ENCODE results near the gene MAX.

DNA sequence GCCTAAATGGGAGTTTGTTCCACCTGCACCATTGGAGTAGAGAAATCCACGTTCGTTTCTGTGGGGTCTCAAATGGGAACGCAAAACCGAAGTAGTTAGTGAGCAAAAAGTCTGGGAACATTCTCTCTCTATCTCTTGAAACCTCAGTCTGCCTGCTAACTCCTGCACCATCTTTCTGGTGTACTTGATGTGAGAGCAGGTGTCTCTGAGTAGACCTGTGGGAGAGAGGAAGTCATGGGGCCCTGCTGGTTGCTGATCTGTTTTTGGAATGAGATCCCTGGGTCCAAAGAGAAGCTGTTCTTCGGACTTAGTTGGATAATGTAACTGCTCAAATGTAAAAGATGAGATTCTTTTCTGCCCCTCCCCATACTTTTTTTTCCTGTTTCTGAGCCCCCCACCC is 57.3 kb downstream of the MAX start:
- TF ChIP-seq POLR2AphosphoS5 (IDR thresholded peaks at IDR 0.05) (no peak), POLR2A (IDR thresholded peaks at IDR 0.05) (no peak)
- TF ChIP-seq, protein P1, sequence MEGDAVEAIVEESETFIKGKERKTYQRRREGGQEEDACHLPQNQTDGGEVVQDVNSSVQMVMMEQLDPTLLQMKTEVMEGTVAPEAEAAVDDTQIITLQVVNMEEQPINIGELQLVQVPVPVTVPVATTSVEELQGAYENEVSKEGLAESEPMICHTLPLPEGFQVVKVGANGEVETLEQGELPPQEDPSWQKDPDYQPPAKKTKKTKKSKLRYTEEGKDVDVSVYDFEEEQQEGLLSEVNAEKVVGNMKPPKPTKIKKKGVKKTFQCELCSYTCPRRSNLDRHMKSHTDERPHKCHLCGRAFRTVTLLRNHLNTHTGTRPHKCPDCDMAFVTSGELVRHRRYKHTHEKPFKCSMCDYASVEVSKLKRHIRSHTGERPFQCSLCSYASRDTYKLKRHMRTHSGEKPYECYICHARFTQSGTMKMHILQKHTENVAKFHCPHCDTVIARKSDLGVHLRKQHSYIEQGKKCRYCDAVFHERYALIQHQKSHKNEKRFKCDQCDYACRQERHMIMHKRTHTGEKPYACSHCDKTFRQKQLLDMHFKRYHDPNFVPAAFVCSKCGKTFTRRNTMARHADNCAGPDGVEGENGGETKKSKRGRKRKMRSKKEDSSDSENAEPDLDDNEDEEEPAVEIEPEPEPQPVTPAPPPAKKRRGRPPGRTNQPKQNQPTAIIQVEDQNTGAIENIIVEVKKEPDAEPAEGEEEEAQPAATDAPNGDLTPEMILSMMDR (IDR thresholded peaks at IDR 0.05) = no peak

Data from stomach (tissue), 4 donors.